Epithelial cell of prostate (primary cell): ENCODE results near the gene LRMDA.
A peak's percentile ranks its signal among the peaks of the same experiment; 100 is the strongest.

ENCODE experiments used
- DNase-seq: peaks from one replicate; pipeline ENCODE4 v3.0.0-alpha.2; 2011; ENCODE audit warnings: low read depth, low spot score
- H3K27ac ChIP-seq: fragments of 450-650 bp; 2 replicates; pipeline ENCODE4 v1.5.1; 2017; ENCODE audit warnings: mild to moderate bottlenecking

LRMDA gene

GRCh38 chr10:75401569-75402485 is 29.6 kb upstream of the LRMDA start, which contains the start of gene ZNF503:
Gene ZNF503, minus strand, starts transcription at chr10:75401764. Its CDS starts 345 bp downstream, at chr10:75401419.
- peak within 1 kb of the TSS; percentile 93 for H3K27ac ChIP-seq
- DNase-seq: peak; percentile 93

GRCh38 chr10:75402486-75403143 is 28.8 kb upstream of the LRMDA start:
- DNase-seq: no peak
- peak overlapping the region; percentile 93 for H3K27ac ChIP-seq

GRCh38 chr10:75403144-75403938 is 28.1 kb upstream of the LRMDA start:
- DNase-seq: no peak
- peak overlapping the region; percentile 93 for H3K27ac ChIP-seq

GRCh38 chr10:75403939-75404814 is 27.2 kb upstream of the LRMDA start:
- no peak for DNase-seq
- peak overlapping the region; percentile 93 for H3K27ac ChIP-seq

GRCh38 chr10:75404815-75405597 is 26.4 kb upstream of the LRMDA start:
- DNase-seq: no peak
- peak overlapping the region; percentile 93 for H3K27ac ChIP-seq

- no peak for DNase-seq
- H3K27ac ChIP-seq: peak overlapping the region; percentile 93
Measured at GRCh38 chr10:75405598-75406461, 25.6 kb upstream of the LRMDA start.

GRCh38 chr10:75406462-75407223 is 24.8 kb upstream of the LRMDA start:
- no peak for DNase-seq
- H3K27ac ChIP-seq: peak overlapping the region; percentile 86

GRCh38 chr10:75407224-75407712 is 24.2 kb upstream of the LRMDA start:
- no peak for DNase-seq
- peak overlapping the region; percentile 86 for H3K27ac ChIP-seq

GRCh38 chr10:75407713-75408508 is 23.5 kb upstream of the LRMDA start:
- H3K27ac ChIP-seq: peak overlapping the region; percentile 86
- no peak for DNase-seq

- H3K27ac ChIP-seq: peak overlapping the region; percentile 86
- DNase-seq: no peak
Measured at GRCh38 chr10:75408509-75408875, 22.9 kb upstream of the LRMDA start.

- H3K27ac ChIP-seq: peak overlapping the region; percentile 86
- no peak for DNase-seq
Measured at GRCh38 chr10:75408911-75409885, 22.2 kb upstream of the LRMDA start.

- DNase-seq: no peak
- H3K27ac ChIP-seq: no peak overlapping the region
Measured at GRCh38 chr10:75410132-75411005, 21.1 kb upstream of the LRMDA start.

- no peak overlapping the region for H3K27ac ChIP-seq
- DNase-seq: no peak
Measured at GRCh38 chr10:75414527-75414926, 16.9 kb upstream of the LRMDA start.

GRCh38 chr10:75417522-75417927 is 13.9 kb upstream of the LRMDA start:
- no peak for DNase-seq
- H3K27ac ChIP-seq: no peak overlapping the region
